Stimulated activated CD4-positive, alpha-beta T cell treated with anti-CD3 and anti-CD28 coated beads, Interleukin-15, amount 100 ng/mL, for 1 hour (primary cell): Measurements from ENCODE around the gene SETD4.

ENCODE experiments used
- DNase-seq, 2 donors: peaks; one replicate each; pipeline ENCODE4 v3.0.0-alpha.2; 2020; ENCODE audit warnings: low read depth in 1 of 2, low spot score in 1 of 2

Gene SETD4

DNA sequence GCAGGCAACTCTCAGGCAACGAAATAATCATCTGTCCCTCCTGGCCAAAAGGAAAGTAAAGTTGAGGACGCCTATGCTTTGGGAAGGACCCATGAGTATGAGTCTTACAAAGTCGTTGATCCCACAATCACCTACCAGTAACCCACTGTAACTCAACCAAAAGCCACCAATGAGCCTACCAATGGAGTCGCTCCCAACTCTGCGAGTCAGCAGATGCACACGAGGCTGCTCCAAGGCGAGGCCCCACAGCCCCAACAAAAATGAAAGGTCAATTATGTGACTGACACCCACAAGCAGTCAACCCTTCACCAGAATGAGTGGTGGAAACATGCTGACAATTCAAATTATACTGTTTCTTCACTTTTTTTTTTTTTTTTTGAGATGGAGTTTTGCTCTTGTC lies 12.0 kb downstream of the SETD4 start:
- no peak for DNase-seq

DNA sequence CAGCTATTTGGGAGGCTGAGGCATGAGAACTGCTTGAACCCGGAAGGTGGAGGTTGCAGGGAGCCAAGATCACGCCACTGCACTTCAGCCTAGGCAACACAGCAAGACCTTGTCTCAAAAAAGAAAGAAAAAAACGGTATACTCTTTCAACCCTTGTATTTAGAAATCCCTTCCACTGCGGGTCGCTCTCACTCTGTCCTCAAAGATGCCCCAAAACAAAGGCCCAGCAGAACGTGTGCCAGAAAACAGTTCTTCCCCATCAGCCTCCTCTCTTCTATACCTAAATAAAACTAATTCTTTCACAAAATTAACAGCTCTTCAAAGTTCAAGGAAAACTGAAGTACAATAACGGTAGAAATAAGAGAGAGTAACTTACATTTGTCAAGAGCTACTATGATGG lies 13.2 kb downstream of the SETD4 start:
- no peak for DNase-seq

DNA sequence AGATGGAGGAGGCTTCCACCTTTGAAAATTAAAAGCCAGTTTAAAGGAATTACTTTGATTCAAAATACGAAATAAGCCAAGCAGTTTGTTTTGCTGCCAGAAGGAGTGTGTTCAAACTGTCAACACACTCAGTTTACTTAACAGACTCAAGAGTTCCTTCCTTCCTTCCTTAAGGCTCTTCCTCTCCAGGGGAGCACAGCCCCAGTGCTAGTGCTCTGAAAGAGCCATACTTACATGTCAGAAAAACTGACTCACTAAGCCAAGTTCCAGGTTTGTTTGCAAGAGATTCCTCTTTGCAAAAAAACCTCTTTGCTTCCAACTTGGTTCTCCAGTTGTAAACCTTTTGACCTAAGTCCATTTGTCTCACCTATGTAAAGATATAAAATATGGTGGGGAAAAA lies 14.3 kb downstream of the SETD4 start:
- DNase-seq = no peak

GRCh38 chr21:36044056-36044455 lies 16.3 kb downstream of the SETD4 start:
- DNase-seq = no peak

DNA sequence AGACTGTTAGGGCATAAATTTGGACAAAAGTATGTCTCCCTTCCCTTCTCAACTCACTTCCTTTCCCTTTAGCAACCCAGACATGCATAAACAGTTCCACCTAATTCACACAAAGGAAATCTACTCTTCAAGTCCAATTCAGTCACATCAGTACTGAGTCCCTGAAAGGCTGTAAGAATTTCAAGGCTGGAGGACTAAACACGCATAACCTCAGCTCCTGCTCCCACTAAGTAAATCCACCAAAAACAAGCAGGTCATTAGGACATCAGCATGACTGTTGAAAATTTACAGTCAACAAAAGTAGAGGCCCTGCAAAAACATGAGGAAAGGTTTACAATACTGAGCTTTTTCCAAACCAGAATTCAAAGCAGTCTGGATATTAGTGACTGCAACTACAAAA lies 18.4 kb downstream of the SETD4 start:
- DNase-seq = no peak

DNA sequence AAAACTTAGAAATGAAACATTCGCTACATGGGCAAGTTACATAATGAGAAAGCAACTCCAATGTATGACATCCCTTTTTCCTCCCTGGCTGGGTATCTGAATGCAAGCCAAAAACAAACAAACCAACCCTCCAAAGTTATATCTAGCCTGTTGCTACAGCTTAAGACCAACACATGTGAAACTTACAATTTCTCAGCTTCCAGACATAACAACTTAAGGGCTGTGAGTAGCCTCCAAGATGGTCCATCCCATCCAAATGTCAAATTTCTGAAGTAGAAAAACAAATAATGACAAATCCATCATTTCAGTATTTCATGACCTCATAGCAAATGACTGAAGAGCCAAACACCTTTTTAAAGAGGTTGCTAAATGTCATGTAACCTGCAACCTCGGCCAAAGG lies 19.9 kb downstream of the SETD4 start:
- DNase-seq = no peak

- DNase-seq = no peak
Measured at GRCh38 chr21:36039861-36040260, 20.5 kb downstream of the SETD4 start.

- no peak for DNase-seq
Measured at GRCh38 chr21:36038701-36039497, 21.4 kb downstream of the SETD4 start.

DNA sequence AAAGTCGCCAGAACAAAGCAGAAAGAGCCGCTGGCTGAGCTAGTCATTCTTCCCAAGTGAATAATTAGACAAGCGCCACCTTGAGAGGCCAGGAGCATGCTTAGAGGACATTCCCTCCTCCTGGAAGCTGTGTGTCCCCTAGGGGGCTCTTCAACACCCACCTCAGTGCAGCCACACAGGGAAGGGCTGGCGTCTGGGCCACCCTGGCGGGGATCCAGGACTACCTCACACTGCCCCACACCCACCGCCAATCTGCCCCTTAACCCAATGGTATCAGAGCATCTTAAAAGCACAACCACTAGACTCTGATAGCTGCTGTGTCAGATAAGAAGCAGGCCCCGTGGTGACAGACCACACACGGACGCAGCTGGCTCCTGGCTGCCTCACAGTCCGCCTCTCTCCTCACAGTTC lies 24.9 kb downstream of the SETD4 start:
- no peak for DNase-seq

GRCh38 chr21:36034211-36034913 lies 26.0 kb downstream of the SETD4 start:
- no peak for DNase-seq

- DNase-seq = no peak
Measured at GRCh38 chr21:36032647-36033406, 27.5 kb downstream of the SETD4 start.

DNA sequence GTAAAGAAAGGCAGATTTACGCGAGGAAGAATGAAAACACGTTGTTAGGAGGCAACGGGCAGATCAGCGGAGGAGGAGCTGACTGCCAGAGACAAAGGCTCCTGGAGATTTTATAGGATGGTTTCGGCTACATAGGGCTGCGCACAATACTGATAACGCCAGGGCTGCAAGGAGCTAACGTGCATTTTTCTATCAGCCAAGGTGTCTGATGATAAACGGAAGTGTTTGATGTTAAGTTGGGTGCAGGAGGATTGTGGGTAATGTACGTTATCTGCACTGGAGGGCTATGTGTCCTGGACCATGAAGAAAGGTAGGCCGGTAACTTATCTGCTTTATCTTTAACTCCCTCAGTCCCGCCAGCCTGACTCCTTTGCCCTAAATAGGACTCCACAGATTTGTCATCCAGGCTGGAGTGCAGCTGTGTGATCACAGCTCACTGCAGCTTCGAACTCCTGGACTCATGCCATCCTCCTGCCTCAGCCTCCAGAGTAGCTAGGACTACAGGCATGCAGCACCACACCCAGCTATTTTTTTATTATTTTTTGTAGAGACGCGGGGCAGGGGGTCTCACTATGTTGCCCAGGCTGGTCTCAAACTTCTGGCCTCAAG lies 29.6 kb downstream of the SETD4 start:
- DNase-seq = no peak

- no peak for DNase-seq
Measured at GRCh38 chr21:36029309-36029708, 31.0 kb downstream of the SETD4 start.

- DNase-seq = peak; percentile 40 to 44
Measured at GRCh38 chr21:36028127-36029069, 31.9 kb downstream of the SETD4 start.

DNA sequence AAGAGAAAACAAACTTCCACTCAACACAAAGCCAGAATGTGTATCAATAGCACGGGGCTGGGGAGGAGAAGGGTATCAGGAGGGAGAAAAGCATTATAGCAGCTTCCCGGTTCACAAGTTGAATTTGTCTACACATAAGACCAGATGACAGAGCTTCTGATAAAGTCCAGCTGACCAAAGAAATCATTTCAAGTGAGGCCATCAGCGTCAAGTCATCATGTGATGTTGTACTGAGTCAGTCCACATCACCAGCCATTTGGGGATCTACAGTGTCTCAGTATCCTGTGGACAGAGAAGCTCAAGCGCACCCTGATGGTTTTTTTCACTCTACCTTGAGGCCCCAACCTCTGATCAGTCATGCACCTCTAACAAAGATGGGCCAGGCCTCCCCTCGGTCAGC lies 33.0 kb downstream of the SETD4 start:
- no peak for DNase-seq

DNA sequence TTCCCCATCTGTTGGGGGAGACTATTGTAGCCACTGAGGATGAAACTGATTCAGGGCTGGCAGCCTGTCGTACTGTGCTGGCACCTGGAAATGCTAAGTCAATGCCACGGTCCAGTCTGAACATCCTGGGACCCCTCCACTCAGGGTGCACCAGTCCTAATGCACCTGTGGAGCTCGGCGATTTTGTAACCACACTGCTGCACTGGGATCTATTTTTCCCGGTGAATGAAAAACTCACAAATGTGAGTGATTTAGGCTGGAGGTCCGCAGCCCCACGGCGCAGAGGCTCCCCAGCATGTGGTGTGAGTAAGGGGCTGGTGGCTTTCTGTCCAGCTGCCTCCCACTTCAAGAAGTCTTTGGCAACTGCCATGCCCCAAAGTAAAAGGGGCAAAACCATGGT lies 35.5 kb downstream of the SETD4 start:
- no peak for DNase-seq

GRCh38 chr21:36023092-36023480 lies 37.2 kb downstream of the SETD4 start:
- no peak for DNase-seq

DNA sequence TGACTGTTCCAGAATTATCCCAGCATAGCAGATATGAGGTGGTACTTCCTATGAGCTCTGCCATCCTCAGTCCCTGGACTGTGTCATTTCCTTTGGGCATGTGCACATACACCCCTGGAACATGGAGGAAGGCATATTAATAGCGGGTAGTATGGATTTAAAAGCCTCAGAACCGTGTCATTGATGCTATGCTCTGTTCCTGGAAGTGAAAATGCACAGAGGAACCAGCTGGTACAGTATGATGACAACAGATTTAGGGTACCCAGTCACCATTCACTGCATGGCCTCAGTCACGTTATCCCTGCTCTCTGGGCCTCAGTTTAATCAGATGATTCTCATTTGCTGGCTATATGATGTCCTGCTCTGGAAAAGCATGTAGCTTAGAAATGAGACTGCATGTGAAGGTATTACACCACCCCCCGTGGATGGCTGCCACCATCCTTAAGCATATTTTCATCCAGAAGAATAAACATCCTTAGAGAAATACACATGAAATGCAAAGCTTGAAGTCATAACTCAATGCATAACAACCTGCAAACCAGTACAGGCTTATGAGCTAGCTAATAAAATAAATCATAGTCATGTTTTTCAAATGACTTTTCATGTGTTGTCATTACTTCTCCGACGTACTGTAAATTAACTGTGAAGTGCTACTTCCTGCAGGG lies 37.8 kb downstream of the SETD4 start:
- no peak for DNase-seq

DNA sequence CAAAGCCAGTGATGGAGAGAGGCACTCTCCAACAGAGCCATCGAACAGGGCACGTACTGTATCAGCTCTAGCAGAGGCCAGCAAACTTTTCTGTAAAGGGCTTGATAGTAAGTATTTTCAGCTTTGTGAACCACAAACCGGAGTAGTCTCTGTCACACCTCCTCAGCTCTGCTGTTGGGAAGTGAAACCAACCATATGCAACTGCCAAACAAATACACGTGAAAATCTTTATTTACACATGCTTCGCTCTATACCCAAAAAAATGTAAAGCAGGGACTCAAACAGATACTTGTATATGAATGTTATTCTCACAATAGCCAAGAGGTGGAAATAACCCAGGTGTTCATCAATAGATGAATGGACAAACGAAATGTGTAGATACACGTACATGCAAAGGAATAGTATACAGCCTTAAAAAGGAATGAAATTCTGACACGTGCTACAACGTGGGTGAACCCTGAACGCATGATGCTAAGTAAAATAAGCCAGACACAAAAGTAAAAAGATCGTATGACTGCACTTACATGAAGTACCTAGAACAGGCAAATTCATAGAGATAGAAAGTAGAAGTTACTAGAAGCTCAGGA lies 39.0 kb downstream of the SETD4 start:
- no peak for DNase-seq

DNA sequence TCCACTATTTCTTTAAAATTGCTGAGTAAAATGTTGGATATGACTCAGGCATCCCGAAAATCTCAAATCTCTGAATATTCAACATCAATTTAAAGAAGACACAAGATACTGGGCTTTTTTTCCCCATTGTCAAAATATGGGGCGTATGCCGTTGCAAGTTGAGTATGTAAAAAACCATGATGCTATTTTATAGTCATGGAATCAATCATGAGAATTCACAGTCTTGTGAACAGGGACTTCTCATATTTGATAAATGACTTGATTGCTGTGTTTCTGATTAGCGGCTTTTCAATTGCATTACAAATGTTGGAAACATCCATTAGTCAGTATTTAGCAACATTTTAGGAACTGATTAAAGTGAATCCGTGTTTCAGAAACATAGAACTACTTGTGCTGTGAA lies 45.3 kb downstream of the SETD4 start:
- no peak for DNase-seq
